HEK293T (cell line): Measurements from ENCODE around the gene CBY1.

ENCODE experiments used
- BHLHE40 ChIP-seq: fragments of 450-650 bp; IDR thresholded peaks from 2 replicates; pipeline ENCODE4 v1.6.1; 2016; ENCODE audit warnings: mild to moderate bottlenecking, moderate library complexity, borderline replicate concordance
- FOXM1 ChIP-seq: fragments of 450-650 bp; IDR thresholded peaks from 2 replicates; pipeline ENCODE4 v1.6.1; 2017; ENCODE audit warnings: mild to moderate bottlenecking, borderline replicate concordance
- TARDBP ChIP-seq: fragments of 450-650 bp; IDR thresholded peaks from 2 replicates; pipeline ENCODE4 v1.6.1; 2016

GRCh38 chr22:38721551-38721950 is 65.1 kb downstream of the CBY1 start:
- TF ChIP-seq TARDBP (no peak), FOXM1 (no peak), BHLHE40 (no peak)
